ENCODE measurements around the gene TSC2.
"Not testable (repeated sequence)": the region's sequence is repeated elsewhere in the genome, so short reads cannot be mapped to it uniquely, and the experiment has no call there.

GRCh38 chr16:2126161-2126743 lies 78.5 kb downstream of the TSC2 start:
- TF ChIP-seq, protein P1, sequence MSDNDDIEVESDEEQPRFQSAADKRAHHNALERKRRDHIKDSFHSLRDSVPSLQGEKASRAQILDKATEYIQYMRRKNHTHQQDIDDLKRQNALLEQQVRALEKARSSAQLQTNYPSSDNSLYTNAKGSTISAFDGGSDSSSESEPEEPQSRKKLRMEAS (IDR thresholded peaks at IDR 0.05; ENCODE audit: low read depth, low read length), result not testable (repeated sequence)
- not testable (repeated sequence) for TF ChIP-seq CTCF (IDR thresholded peaks at IDR 0.05; ENCODE audit: low read depth, low read length)
